Activated CD8-positive, alpha-beta memory T cell treated with anti-CD3 and anti-CD28 coated beads for 4 hours (primary cell): Measurements from ENCODE around the gene LZTR1.
"Not testable (repeated sequence)": the region's sequence is repeated elsewhere in the genome, so short reads cannot be mapped to it uniquely, and the experiment has no call there.

Experiments used
- DNase-seq, 2 donors: peaks; one replicate each; pipeline ENCODE4 v3.0.0-alpha.2; 2020; ENCODE audit warnings: low read depth in 2 of 2

LZTR1 gene

GRCh38 chr22:20981787-20982562 is at the start of gene LZTR1:
Gene LZTR1 (plus strand): TSS chr22:20982297. CDS start chr22:20982372, 75 bp downstream.
- peak; percentile 36 to 47 for DNase-seq

- DNase-seq: no peak
Observed at GRCh38 chr22:20933910-20934309, 48.2 kb upstream of the LZTR1 start.

- DNase-seq: not testable (repeated sequence)
Observed at GRCh38 chr22:20935049-20935448, 47.0 kb upstream of the LZTR1 start.

GRCh38 chr22:20935780-20936539 is 46.1 kb upstream of the LZTR1 start:
- not testable (repeated sequence) for DNase-seq

GRCh38 chr22:20937031-20937793 is 44.9 kb upstream of the LZTR1 start:
- no peak for DNase-seq

GRCh38 chr22:20937794-20938671 is 44.1 kb upstream of the LZTR1 start:
- no peak for DNase-seq

GRCh38 chr22:20939457-20940185 is 42.5 kb upstream of the LZTR1 start:
- not testable (repeated sequence) for DNase-seq

- DNase-seq: no peak
Observed at GRCh38 chr22:20940186-20940651, 41.9 kb upstream of the LZTR1 start.

- DNase-seq: no peak
Observed at GRCh38 chr22:20940904-20941385, 41.2 kb upstream of the LZTR1 start.

GRCh38 chr22:20942203-20942902 is 39.7 kb upstream of the LZTR1 start:
- DNase-seq: not testable (repeated sequence)

GRCh38 chr22:20943104-20943933 is 38.8 kb upstream of the LZTR1 start:
- DNase-seq: no peak

- DNase-seq: no peak
Observed at GRCh38 chr22:20944042-20944441, 38.1 kb upstream of the LZTR1 start.

- DNase-seq: no peak
Observed at GRCh38 chr22:20945578-20945934, 36.5 kb upstream of the LZTR1 start.

- no peak for DNase-seq
Observed at GRCh38 chr22:20946080-20946986, 35.8 kb upstream of the LZTR1 start.

- DNase-seq: no peak
Observed at GRCh38 chr22:20946991-20947390, 35.1 kb upstream of the LZTR1 start.

- DNase-seq: no peak
Observed at GRCh38 chr22:20948450-20948849, 33.6 kb upstream of the LZTR1 start.

- DNase-seq: no peak
Observed at GRCh38 chr22:20948989-20949388, 33.1 kb upstream of the LZTR1 start.

- no peak for DNase-seq
Observed at GRCh38 chr22:20949698-20950183, 32.4 kb upstream of the LZTR1 start.
